Measurements from ENCODE around the gene KRTAP10-9.

- TF ChIP-seq, protein P1, sequence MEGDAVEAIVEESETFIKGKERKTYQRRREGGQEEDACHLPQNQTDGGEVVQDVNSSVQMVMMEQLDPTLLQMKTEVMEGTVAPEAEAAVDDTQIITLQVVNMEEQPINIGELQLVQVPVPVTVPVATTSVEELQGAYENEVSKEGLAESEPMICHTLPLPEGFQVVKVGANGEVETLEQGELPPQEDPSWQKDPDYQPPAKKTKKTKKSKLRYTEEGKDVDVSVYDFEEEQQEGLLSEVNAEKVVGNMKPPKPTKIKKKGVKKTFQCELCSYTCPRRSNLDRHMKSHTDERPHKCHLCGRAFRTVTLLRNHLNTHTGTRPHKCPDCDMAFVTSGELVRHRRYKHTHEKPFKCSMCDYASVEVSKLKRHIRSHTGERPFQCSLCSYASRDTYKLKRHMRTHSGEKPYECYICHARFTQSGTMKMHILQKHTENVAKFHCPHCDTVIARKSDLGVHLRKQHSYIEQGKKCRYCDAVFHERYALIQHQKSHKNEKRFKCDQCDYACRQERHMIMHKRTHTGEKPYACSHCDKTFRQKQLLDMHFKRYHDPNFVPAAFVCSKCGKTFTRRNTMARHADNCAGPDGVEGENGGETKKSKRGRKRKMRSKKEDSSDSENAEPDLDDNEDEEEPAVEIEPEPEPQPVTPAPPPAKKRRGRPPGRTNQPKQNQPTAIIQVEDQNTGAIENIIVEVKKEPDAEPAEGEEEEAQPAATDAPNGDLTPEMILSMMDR (IDR thresholded peaks at IDR 0.05; ENCODE audit: insufficient read depth, low read depth, low read length) = no peak
- TF ChIP-seq EZH2 (IDR thresholded peaks at IDR 0.05; ENCODE audit: insufficient read depth, low read length) = no peak
Observed at GRCh38 chr21:44585892-44586291, 41.0 kb upstream of the KRTAP10-9 start.

Measured in astrocyte (in vitro differentiated cells and primary cell).